ENCODE measurements around the gene METTL21A.

DNA sequence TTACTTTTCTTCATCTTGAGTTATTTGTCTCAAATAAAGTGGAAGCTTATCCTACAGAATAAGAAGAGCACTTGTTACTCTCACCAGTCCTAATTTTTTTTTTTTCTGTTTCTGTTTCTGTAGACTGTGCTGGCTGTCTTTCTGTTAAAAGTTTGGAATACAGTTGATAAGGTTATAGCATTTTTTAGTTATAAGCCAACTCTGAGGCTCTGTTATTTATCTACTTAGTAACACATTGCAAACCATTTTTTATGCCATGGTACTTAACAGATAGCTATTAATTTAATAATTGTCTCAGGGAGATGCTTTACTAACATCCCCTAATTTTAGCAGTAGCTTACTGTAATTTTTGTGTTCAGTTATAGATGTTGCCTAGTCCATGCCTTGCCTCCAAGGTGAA lies 57.5 kb downstream of the METTL21A start:
- TF ChIP-seq, protein P1, sequence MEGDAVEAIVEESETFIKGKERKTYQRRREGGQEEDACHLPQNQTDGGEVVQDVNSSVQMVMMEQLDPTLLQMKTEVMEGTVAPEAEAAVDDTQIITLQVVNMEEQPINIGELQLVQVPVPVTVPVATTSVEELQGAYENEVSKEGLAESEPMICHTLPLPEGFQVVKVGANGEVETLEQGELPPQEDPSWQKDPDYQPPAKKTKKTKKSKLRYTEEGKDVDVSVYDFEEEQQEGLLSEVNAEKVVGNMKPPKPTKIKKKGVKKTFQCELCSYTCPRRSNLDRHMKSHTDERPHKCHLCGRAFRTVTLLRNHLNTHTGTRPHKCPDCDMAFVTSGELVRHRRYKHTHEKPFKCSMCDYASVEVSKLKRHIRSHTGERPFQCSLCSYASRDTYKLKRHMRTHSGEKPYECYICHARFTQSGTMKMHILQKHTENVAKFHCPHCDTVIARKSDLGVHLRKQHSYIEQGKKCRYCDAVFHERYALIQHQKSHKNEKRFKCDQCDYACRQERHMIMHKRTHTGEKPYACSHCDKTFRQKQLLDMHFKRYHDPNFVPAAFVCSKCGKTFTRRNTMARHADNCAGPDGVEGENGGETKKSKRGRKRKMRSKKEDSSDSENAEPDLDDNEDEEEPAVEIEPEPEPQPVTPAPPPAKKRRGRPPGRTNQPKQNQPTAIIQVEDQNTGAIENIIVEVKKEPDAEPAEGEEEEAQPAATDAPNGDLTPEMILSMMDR (IDR thresholded peaks at IDR 0.05): no peak
- TF ChIP-seq ZFX (IDR thresholded peaks at IDR 0.05; ENCODE audit: borderline replicate concordance): no peak
